ENCODE measurements around the gene ZNF839.

- TF ChIP-seq POLR2A (IDR thresholded peaks at IDR 0.05; ENCODE audit: extremely low read depth, insufficient read length) = no peak
- TF ChIP-seq CTCF (IDR thresholded peaks at IDR 0.05; ENCODE audit: low read depth, low read length) = no peak
- no peak for TF ChIP-seq MAX (IDR thresholded peaks at IDR 0.05; ENCODE audit: low read depth, low read length)
Observed at GRCh38 chr14:102303664-102304063, 15.9 kb upstream of the ZNF839 start.

Measured in NB4 (cell line).